ENCODE measurements around the gene RALB. TPM values are rescaled to one million over a fixed set of nuclear protein-coding genes. Genes with fewer than 3 reads are reported as not detected.
"Not testable (repeated sequence)": the region's sequence is repeated elsewhere in the genome, so short reads cannot be mapped to it uniquely, and the experiment has no call there.

Gene RALB
- total and polyA plus RNA-seq, 7 donors: 25.6 to 72.3 (median 38.1) TPM

GRCh38 chr2:120258196-120258595 is 5.5 kb downstream of the RALB start:
- Histone ChIP-seq H3K27ac (no peak overlapping the region), H3K36me3 (ENCODE audit: insufficient read depth in 1 of 2, low read depth in 1 of 2) (no peaks in the 10 kb centered on the region), H3K4me3 (no peak overlapping the region), H3K9me3 (no peaks in the 10 kb centered on the region), H3K4me1 (peaks cover 12% of the 10 kb centered on the region), H3K27me3 (ENCODE audit: insufficient read depth in 3 of 3, low read length in 2 of 3) (no peaks in the 10 kb centered on the region)
- DNase-seq (no peak), ATAC-seq (no peak)
- no peak for TF ChIP-seq CTCF (IDR thresholded peaks at IDR 0.05)
- WGBS, 3 donors: 85 to 89% (median 89%) methylated on average over 9 of the region's 9 CpGs
- intact Hi-C loops (cut with DNase I): no loop called here

- H3K4me1 ChIP-seq, DNase-seq: not testable (repeated sequence)
- intact Hi-C loops (cut with DNase I): loop anchor here in 1 of 2 donors (5.0 kb wide), 1 partner anchor 37 kb away; no protein-coding TSS in a partner anchor
Measured at GRCh38 chr2:120259939-120260338, 7.3 kb downstream of the RALB start.

GRCh38 chr2:120260736-120261135 is 8.1 kb downstream of the RALB start:
- intact Hi-C loops (cut with DNase I): loop anchor here in 1 of 2 donors (5.0 kb wide), 1 partner anchor 37 kb away; no protein-coding TSS in a partner anchor
- TF ChIP-seq CTCF (IDR thresholded peaks at IDR 0.05): no peak
- WGBS, 3 donors: 77 to 87% (median 84%) methylated on average over 5 of the region's 5 CpGs
- Histone ChIP-seq H3K4me3 (no peak overlapping the region), H3K27me3 (ENCODE audit: insufficient read depth in 3 of 3, low read length in 2 of 3) (no peaks in the 10 kb centered on the region), H3K27ac (no peak overlapping the region), H3K36me3 (ENCODE audit: insufficient read depth in 1 of 2, low read depth in 1 of 2) (no peaks in the 10 kb centered on the region), H3K4me1 (peaks cover 1% of the 10 kb centered on the region), H3K9me3 (no peaks in the 10 kb centered on the region)
- ATAC-seq: no peak
- no peak for DNase-seq

More at GRCh38 chr2:120259939-120260338, 7.3 kb downstream of the RALB start:
- not testable (repeated sequence) for H3K9me3 ChIP-seq; ATAC-seq; H3K27me3 ChIP-seq (ENCODE audit: insufficient read depth in 3 of 3, low read length in 2 of 3); H3K27ac ChIP-seq; H3K4me3 ChIP-seq; H3K36me3 ChIP-seq (ENCODE audit: insufficient read depth in 1 of 2, low read depth in 1 of 2)
- 91 to 100% (median 98%) methylated on average over 6 to 14 of the region's 15 CpGs for WGBS, 3 donors

- no peaks in the 10 kb centered on the region for H3K4me1 ChIP-seq
- no peaks in the 10 kb centered on the region for H3K27me3 ChIP-seq (ENCODE audit: insufficient read depth in 3 of 3, low read length in 2 of 3)
Measured at GRCh38 chr2:120261387-120262006, 8.8 kb downstream of the RALB start.

More at GRCh38 chr2:120261387-120262006, 8.8 kb downstream of the RALB start:
- DNase-seq: no peak
- Histone ChIP-seq H3K27ac (no peak overlapping the region), H3K9me3 (no peaks in the 10 kb centered on the region), H3K4me3 (no peak overlapping the region), H3K36me3 (ENCODE audit: insufficient read depth in 1 of 2, low read depth in 1 of 2) (no peaks in the 10 kb centered on the region)
- whole genome bisulfite sequencing, 3 donors: 86 to 89% (median 88%) methylated on average over 6 of the region's 6 CpGs
- no peak for TF ChIP-seq CTCF (IDR thresholded peaks at IDR 0.05)
- intact Hi-C loops (cut with DNase I): loop anchor here in 1 of 2 donors (5.0 kb wide), 1 partner anchor 36 kb away; no protein-coding TSS in a partner anchor
- no peak for ATAC-seq
